B cell (primary cell): ENCODE data around the gene MGAT5. TPM values are rescaled to one million over a fixed set of nuclear protein-coding genes. Genes with fewer than 3 reads are reported as not detected.

ENCODE experiments used
- ATAC-seq: fragments of 200-7000 bp; cut with Tn5 transposase; one replicate; pipeline ENCODE4 v1.10.0; 2021; ENCODE audit warnings: low read depth, mild to moderate bottlenecking, moderate number of reproducible peaks, moderate library complexity
- CTCF ChIA-PET: fragments of 350-600 bp; sonication (Branson Sonifier 250); formaldehyde crosslinking; loops from one replicate; lab custom pipeline; 2021; ENCODE audit warnings: antibody characterized with exemption, inconsistent platforms; lab: Charles Lee
- POLR2A ChIA-PET: fragments of 350-600 bp; sonication (Branson Sonifier 250); formaldehyde crosslinking; loops from one replicate; lab custom pipeline; 2021; ENCODE audit warnings: antibody characterized with exemption; lab: Charles Lee
- DNase-seq: peaks from one replicate; pipeline ENCODE4 v3.0.0; 2013
- H2AFZ ChIP-seq: 2 replicates; pipeline ENCODE4 v1.6.1; 2012; ENCODE audit warnings: mild to moderate bottlenecking, low read depth, low read length; ENCODE audit not compliant: insufficient read depth, poor library complexity, severe bottlenecking
- H3K27ac ChIP-seq, 2 donors: 1 replicate in 1 of 2; 2 replicates in 1 of 2; pipeline ENCODE4 v1.5.1; 2012 to 2013; ENCODE audit warnings: low read length in 2 of 2, mild to moderate bottlenecking in 2 of 2, moderate library complexity in 1 of 2
- H3K27me3 ChIP-seq, 4 experiments: fragments of 200-600 bp in 1 of 4; sonication (generic) in 1 of 4; replicated peaks in 1 of 4; 1 replicate in 2 of 4; 2 replicates in 2 of 4; pipeline versions ENCODE4 v1.6.1 to v1.7.0; 2013 to 2016; ENCODE audit warnings: low read length in 3 of 4, mild to moderate bottlenecking in 2 of 4, mixed read lengths in 1 of 4, moderate library complexity in 1 of 4; ENCODE audit not compliant: insufficient read depth in 4 of 4, control insufficient read depth in 3 of 4; ENCODE audit errors: control extremely low read depth in 1 of 4
- H3K36me3 ChIP-seq, 2 experiments: replicated peaks in 1 of 2; 1 replicate in 1 of 2; 2 replicates in 1 of 2; pipeline versions ENCODE4 v1.6.1 to v1.7.1; 2013; ENCODE audit warnings: low read length in 1 of 2; ENCODE audit not compliant: insufficient read depth in 2 of 2, control insufficient read depth in 1 of 2; ENCODE audit errors: control extremely low read depth in 1 of 2, extremely low read depth in 1 of 2
- H3K4me1 ChIP-seq, 2 donors: fragments of 200-600 bp in 1 of 2; sonication (generic) in 1 of 2; 1 replicate in 1 of 2; 2 replicates in 1 of 2; pipeline versions ENCODE4 v1.5.1 to v1.6.1; 2013 to 2017; ENCODE audit warnings: low read length in 2 of 2; ENCODE audit not compliant: control insufficient read depth in 2 of 2, insufficient read depth in 2 of 2
- H3K4me2 ChIP-seq: replicated peaks from 2 replicates; pipeline ENCODE3; 2012; ENCODE audit warnings: mild to moderate bottlenecking, low read depth, low read length; ENCODE audit not compliant: poor library complexity, severe bottlenecking
- H3K4me3 ChIP-seq, 5 experiments: fragments of 200-600 bp in 1 of 5; sonication (generic) in 1 of 5; 1 replicate in 3 of 5; 2 replicates in 2 of 5; pipeline versions ENCODE4 v1.5.1 to v1.7.0; 2011 to 2016; ENCODE audit warnings: low read length in 4 of 5, mild to moderate bottlenecking in 4 of 5, low read depth in 2 of 5, control low read depth in 1 of 5, moderate library complexity in 1 of 5; ENCODE audit not compliant: insufficient read depth in 1 of 5; ENCODE audit errors: control extremely low read depth in 1 of 5, extremely low read depth in 1 of 5
- H3K79me2 ChIP-seq: fragments of 200-600 bp; sonication (generic); one replicate; pipeline ENCODE4 v1.6.0; 2016; ENCODE audit warnings: low read length; ENCODE audit not compliant: control insufficient read depth, insufficient read depth
- H3K9ac ChIP-seq: fragments of 200-600 bp; sonication (generic); 2 replicates; pipeline ENCODE4 v1.6.1; 2017; ENCODE audit warnings: mild to moderate bottlenecking, low read length, moderate library complexity
- H3K9me3 ChIP-seq, 3 donors: one replicate each; pipeline versions ENCODE4 v1.6.1 to v1.7.1; 2013; ENCODE audit warnings: low read length in 2 of 3; ENCODE audit not compliant: control insufficient read depth in 2 of 3, insufficient read depth in 1 of 3; ENCODE audit errors: control extremely low read depth in 1 of 3
- H4K20me1 ChIP-seq: 2 replicates; pipeline ENCODE4 v1.6.0; 2012; ENCODE audit warnings: mild to moderate bottlenecking, low read length; ENCODE audit not compliant: insufficient read depth, control insufficient read depth, poor library complexity, severe bottlenecking
- H3K27ac Mint-ChIP-seq: one replicate; pipeline ENCODE4 v1.8.0; 2021; ENCODE audit warnings: mixed read lengths
- H3K27me3 Mint-ChIP-seq: one replicate; pipeline ENCODE4 v1.8.0; 2021; ENCODE audit warnings: mixed read lengths
- H3K4me1 Mint-ChIP-seq: one replicate; pipeline ENCODE4 v1.8.0; 2021; ENCODE audit warnings: mixed read lengths
- H3K4me3 Mint-ChIP-seq: one replicate; pipeline ENCODE4 v1.8.0; 2021; ENCODE audit warnings: mixed read lengths
- H3K9me3 Mint-ChIP-seq: one replicate; pipeline ENCODE4 v1.8.0; 2022; ENCODE audit warnings: mixed read lengths; ENCODE audit not compliant: insufficient read depth
- CTCF ChIP-seq: fragments of 200-600 bp; IDR thresholded peaks from one replicate; pipeline ENCODE4 v1.8.0; 2022; ENCODE audit warnings: antibody characterized with exemption, mild to moderate bottlenecking
- EZH2 ChIP-seq: IDR thresholded peaks from 2 replicates; pipeline ENCODE4 v1.6.1; 2012; ENCODE audit warnings: borderline replicate concordance, low read depth, mild to moderate bottlenecking, moderate library complexity, low read length; ENCODE audit not compliant: insufficient read depth, poor library complexity, severe bottlenecking
- WGBS: methylation state at CpG from one replicate; pipeline ENCODE4 v1.1.5; 2013; ENCODE audit warnings: missing lambda C conversion rate; ENCODE audit not compliant: insufficient coverage; 5-methylcytosine and 5-hydroxymethylcytosine counted together
- intact Hi-C: fragments of 100-400 bp; cut with micrococcal nuclease; formaldehyde crosslinking; loops from one replicate; pipeline ENCODE4 v1.10.0; 2022
- polyA plus RNA-seq: library from polyadenylated mRNA; depleted of rRNA; stranded (reverse); fragments of >200 nt; gene quantifications from 2 replicates; pipeline ENCODE4 v1.2.3, GENCODE V29; 2012
- total RNA-seq, 2 donors: library from RNA; stranded (reverse); fragments of 120-200 nt in 1 of 2; gene quantifications; 1 replicate in 1 of 2; 2 replicates in 1 of 2; pipeline versions ENCODE4 v1.2.3 to v1.2.4, GENCODE V29; 2013 to 2022

Gene MGAT5
- total and polyA plus RNA-seq, 2 donors (not counting 1 experiment from before 2014, with no cell fraction given), result 27.2 to 184 TPM

GRCh38 chr2:134226601-134227000 lies 27.3 kb upstream of the MGAT5 start:
- Histone ChIP-seq H3K27ac (no peak overlapping the region), H3K79me2 (peaks cover 100% of the 10 kb centered on the region), H2AFZ (no peak overlapping the region), H3K4me3 (no peak overlapping the region), H3K9me3 (peaks cover 3 to 6% (median 4%) of the 10 kb centered on the region in 3 donors), H4K20me1 (peaks cover 7% of the 10 kb centered on the region), H3K4me2 (no peak overlapping the region), H3K9ac (no peak overlapping the region), H3K27me3 (no peaks in the 10 kb centered on the region), H3K4me1 (peaks cover 28 to 30% of the 10 kb centered on the region in 2 donors), H3K36me3 (peaks cover 0 to 1% of the 10 kb centered on the region in 2 experiments)
- no peaks in the 10 kb centered on the region for H3K27me3 Mint-ChIP-seq
- DNase-seq (no peak), ATAC-seq (no peak)
- ChIA-PET POLR2A (interaction anchor here (0.7 kb wide), 1 partner anchor 294 kb away, joined by 3 read pairs; no protein-coding TSS in a partner anchor), CTCF (interaction anchor here (1.1 to 6.1 kb wide), 5 partner anchors 12 to 178 kb away, joined by 3 to 46 read pairs (median 4); no protein-coding TSS in a partner anchor)
- TF ChIP-seq EZH2 (no peak), CTCF (no peak)
- H3K4me1 Mint-ChIP-seq, result peaks cover 72% of the 10 kb centered on the region
- intact Hi-C loops, result no loop called here
- H3K27ac Mint-ChIP-seq, result no peak overlapping the region
- WGBS, result 67% methylated on average over 2 of the region's 4 CpGs
- H3K9me3 Mint-ChIP-seq, result no peaks in the 10 kb centered on the region
- no peak overlapping the region for H3K4me3 Mint-ChIP-seq

- Mint-ChIP-seq H3K27ac (peak overlapping the region; percentile 22), H3K27me3 (no peaks in the 10 kb centered on the region), H3K4me1 (peaks cover 79% of the 10 kb centered on the region), H3K9me3 (no peaks in the 10 kb centered on the region), H3K4me3 (no peak overlapping the region)
- peaks cover 100% of the 10 kb centered on the region for H3K79me2 ChIP-seq
- H3K27ac ChIP-seq, result no peak overlapping the region
- CTCF ChIA-PET, result interaction anchor here (1.1 to 6.1 kb wide), 6 partner anchors 8 to 184 kb away, joined by 3 to 46 read pairs (median 14); no protein-coding TSS in a partner anchor
- ATAC-seq (no peak), DNase-seq (no peak)
- intact Hi-C loops, result no loop called here
- H3K4me1 ChIP-seq, result peaks cover 38 to 40% of the 10 kb centered on the region in 2 donors
- peaks cover 0 to 1% of the 10 kb centered on the region in 2 experiments for H3K36me3 ChIP-seq
- no peak for TF ChIP-seq EZH2
- no peak for TF ChIP-seq CTCF
- no peaks in the 10 kb centered on the region for H3K27me3 ChIP-seq
- H3K9me3 ChIP-seq, result peaks cover 3 to 6% (median 4%) of the 10 kb centered on the region in 3 donors
- H3K9ac ChIP-seq, result no peak overlapping the region
- H3K4me2 ChIP-seq, result no peak overlapping the region
- no peak overlapping the region for H2AFZ ChIP-seq
- peaks cover 7% of the 10 kb centered on the region for H4K20me1 ChIP-seq
- 100% methylated on average over 2 of the region's 3 CpGs for WGBS
- POLR2A ChIA-PET, result no interaction called here
- no peak overlapping the region for H3K4me3 ChIP-seq
Observed at GRCh38 chr2:134227666-134228065, 26.2 kb upstream of the MGAT5 start.
